ENCODE results near the gene DPT. TPM values are rescaled to one million over a fixed set of nuclear protein-coding genes. Genes with fewer than 3 reads are reported as not detected.

Gene DPT
- total RNA-seq, 4 donors from 2014 or later, result 6.8 to 25.9 (median 17.2) TPM

GRCh38 chr1:168734271-168734670 is 5.3 kb upstream of the DPT start:
- Histone ChIP-seq H3K27ac (no peak overlapping the region), H3K4me1 (no peaks in the 10 kb centered on the region), H3K36me3 (no peaks in the 10 kb centered on the region), H3K9me3 (no peaks in the 10 kb centered on the region), H3K27me3 (no peaks in the 10 kb centered on the region), H3K4me3 (no peak overlapping the region)
- TF ChIP-seq CTCF (IDR thresholded peaks at IDR 0.05) (no peak), POLR2A (IDR thresholded peaks at IDR 0.05) (no peak)
- no peak for DNase-seq

GRCh38 chr1:168733241-168733640 is 4.2 kb upstream of the DPT start:
- H3K36me3 ChIP-seq, result no peaks in the 10 kb centered on the region
- H3K27me3 ChIP-seq, result no peaks in the 10 kb centered on the region
- no peak overlapping the region for H3K4me3 ChIP-seq
- H3K27ac ChIP-seq, result no peak overlapping the region
- H3K9me3 ChIP-seq, result no peaks in the 10 kb centered on the region
- H3K4me1 ChIP-seq, result no peaks in the 10 kb centered on the region
- TF ChIP-seq CTCF (IDR thresholded peaks at IDR 0.05) (no peak), POLR2A (IDR thresholded peaks at IDR 0.05) (no peak)
- no peak for DNase-seq

GRCh38 chr1:168732736-168733135 is 3.7 kb upstream of the DPT start:
- Histone ChIP-seq H3K4me1 (no peaks in the 10 kb centered on the region), H3K27me3 (no peaks in the 10 kb centered on the region), H3K4me3 (no peak overlapping the region), H3K27ac (no peak overlapping the region), H3K9me3 (no peaks in the 10 kb centered on the region), H3K36me3 (no peaks in the 10 kb centered on the region)
- TF ChIP-seq POLR2A (IDR thresholded peaks at IDR 0.05) (no peak), CTCF (IDR thresholded peaks at IDR 0.05) (no peak)
- no peak for DNase-seq

GRCh38 chr1:168731244-168731953 is 2.4 kb upstream of the DPT start:
- H3K9me3 ChIP-seq, result no peaks in the 10 kb centered on the region
- TF ChIP-seq POLR2A (IDR thresholded peaks at IDR 0.05) (no peak), CTCF (IDR thresholded peaks at IDR 0.05) (no peak)
- H3K27ac ChIP-seq, result no peak overlapping the region
- no peaks in the 10 kb centered on the region for H3K27me3 ChIP-seq
- no peak overlapping the region for H3K4me3 ChIP-seq
- H3K4me1 ChIP-seq, result no peaks in the 10 kb centered on the region
- H3K36me3 ChIP-seq, result no peaks in the 10 kb centered on the region
- DNase-seq, result no peak

GRCh38 chr1:168729405-168729802 is 398 bp upstream of the DPT start:
- Histone ChIP-seq H3K9me3 (no peaks in the 10 kb centered on the region), H3K4me1 (no peaks in the 10 kb centered on the region), H3K36me3 (no peaks in the 10 kb centered on the region), H3K27me3 (no peaks in the 10 kb centered on the region), H3K4me3 (no peak overlapping the region), H3K27ac (peak overlapping the region in 1 of 4 donors; percentile 21)
- no peak for DNase-seq
- no peak for TF ChIP-seq CTCF (IDR thresholded peaks at IDR 0.05)
- TF ChIP-seq POLR2A (IDR thresholded peaks at IDR 0.05), result no peak
